ENCODE results near the gene CAVIN4. TPM values are rescaled to one million over a fixed set of nuclear protein-coding genes. Genes with fewer than 3 reads are reported as not detected.

The CAVIN4 gene
- total and polyA plus RNA-seq, 9 donors: 0.13 to 0.46 (median 0.24) TPM; not detected in 1

GRCh38 chr9:100554935-100555401 lies 22.9 kb upstream of the CAVIN4 start:
- H3K9me3 ChIP-seq: no peaks in the 10 kb centered on the region
- intact Hi-C loops (cut with DNase I): no loop called here
- H3K27me3 ChIP-seq: no peaks in the 10 kb centered on the region
- DNase-seq: no peak
- no peaks in the 10 kb centered on the region for H3K4me1 ChIP-seq (ENCODE audit: insufficient read depth)
- H3K27ac ChIP-seq: no peak overlapping the region
- H3K36me3 ChIP-seq: no peaks in the 10 kb centered on the region
- no peak overlapping the region for H3K4me3 ChIP-seq
- 23 to 31% (median 25%) methylated on average over 2 of the region's 2 CpGs for WGBS, 3 donors
- TF ChIP-seq POLR2A (IDR thresholded peaks at IDR 0.05): no peak
- TF ChIP-seq CTCF (IDR thresholded peaks at IDR 0.05): no peak
- TF ChIP-seq EP300 (IDR thresholded peaks at IDR 0.05): no peak

GRCh38 chr9:100555471-100555870 lies 22.4 kb upstream of the CAVIN4 start:
- no peak for TF ChIP-seq EP300 (IDR thresholded peaks at IDR 0.05)
- no peak for TF ChIP-seq POLR2A (IDR thresholded peaks at IDR 0.05)
- no peak for TF ChIP-seq CTCF (IDR thresholded peaks at IDR 0.05)
- WGBS, 3 donors: 76 to 84% (median 80%) methylated on average over 1 of the region's 1 CpG
- no peak overlapping the region for H3K27ac ChIP-seq

GRCh38 chr9:100557053-100557452 lies 20.8 kb upstream of the CAVIN4 start:
- H3K9me3 ChIP-seq: no peaks in the 10 kb centered on the region
- intact Hi-C loops (cut with DNase I): no loop called here
- no peak overlapping the region for H3K27ac ChIP-seq
- no peak overlapping the region for H3K4me3 ChIP-seq
- no peaks in the 10 kb centered on the region for H3K36me3 ChIP-seq
- H3K27me3 ChIP-seq: no peaks in the 10 kb centered on the region
- WGBS, 3 donors: 96 to 98% (median 96%) methylated on average over 3 of the region's 3 CpGs
- no peaks in the 10 kb centered on the region for H3K4me1 ChIP-seq (ENCODE audit: insufficient read depth)
- TF ChIP-seq CTCF (IDR thresholded peaks at IDR 0.05) (no peak), POLR2A (IDR thresholded peaks at IDR 0.05) (no peak), EP300 (IDR thresholded peaks at IDR 0.05) (no peak)
- DNase-seq: no peak

More at GRCh38 chr9:100555471-100555870, 22.4 kb upstream of the CAVIN4 start:
- Histone ChIP-seq H3K4me1 (ENCODE audit: insufficient read depth) (no peaks in the 10 kb centered on the region), H3K9me3 (no peaks in the 10 kb centered on the region), H3K4me3 (no peak overlapping the region), H3K27me3 (no peaks in the 10 kb centered on the region), H3K36me3 (no peaks in the 10 kb centered on the region)
- intact Hi-C loops (cut with DNase I): no loop called here
- DNase-seq: no peak

- DNase-seq: no peak
- Histone ChIP-seq H3K36me3 (no peaks in the 10 kb centered on the region), H3K4me1 (ENCODE audit: insufficient read depth) (no peaks in the 10 kb centered on the region), H3K4me3 (no peak overlapping the region), H3K27ac (no peak overlapping the region), H3K9me3 (no peaks in the 10 kb centered on the region), H3K27me3 (no peaks in the 10 kb centered on the region)
- 72 to 75% (median 73%) methylated on average over 3 of the region's 3 CpGs for WGBS, 3 donors
- TF ChIP-seq CTCF (IDR thresholded peaks at IDR 0.05) (no peak), EP300 (IDR thresholded peaks at IDR 0.05) (no peak), POLR2A (IDR thresholded peaks at IDR 0.05) (no peak)
- intact Hi-C loops (cut with DNase I): no loop called here
Measured at GRCh38 chr9:100561256-100561655, 16.6 kb upstream of the CAVIN4 start.

Measured in ovary (tissue), 9 donors.